Esophagus squamous epithelium (tissue), 4 donors: ENCODE measurements around the gene VAV2.

Experiments
- CTCF ChIP-seq, 6 experiments: fragments of 450-650 bp in 4 of 6; fragments of 200-600 bp in 2 of 6; sonication (generic) in 2 of 6; IDR thresholded peaks; one replicate each; pipeline ENCODE4 v1.5.1; 2016 to 2019; ENCODE audit warnings: antibody characterized with exemption in 6 of 6, mild to moderate bottlenecking in 4 of 6, moderate library complexity in 4 of 6
- POLR2A ChIP-seq, 4 donors: fragments of 450-650 bp; IDR thresholded peaks; one replicate each; pipeline ENCODE4 v1.6.1; 2017; ENCODE audit warnings: antibody characterized with exemption in 4 of 4, mild to moderate bottlenecking in 4 of 4, moderate library complexity in 3 of 4

GRCh38 chr9:133833388-133834025 is 158.6 kb downstream of the VAV2 start:
- TF ChIP-seq CTCF (IDR thresholded peaks at IDR 0.05) (no peak), POLR2A (IDR thresholded peaks at IDR 0.05) (no peak)
